GM19467 (cell line): ENCODE measurements around the gene NFIB.

ENCODE experiments used
- ATAC-seq: cut with Tn5 transposase; IDR thresholded peaks from one replicate; pipeline ENCODE4 v1.9.1; 2021; ENCODE audit warnings: mild to moderate bottlenecking, moderate library complexity; ENCODE audit not compliant: unreplicated experiment

NFIB gene

GRCh38 chr9:14313951-14314423, at the start of gene NFIB:
Gene NFIB (minus strand): TSS chr9:14314141. CDS start chr9:14313511, 630 bp downstream.
- no peak for ATAC-seq

- ATAC-seq: no peak
Measured at GRCh38 chr9:14362175-14362574, 48.2 kb upstream of the NFIB start.

GRCh38 chr9:14361074-14361473, 47.1 kb upstream of the NFIB start:
- no peak for ATAC-seq

GRCh38 chr9:14358523-14358922, 44.6 kb upstream of the NFIB start:
- ATAC-seq: no peak

- no peak for ATAC-seq
Measured at GRCh38 chr9:14356351-14357265, 42.7 kb upstream of the NFIB start.

- no peak for ATAC-seq
Measured at GRCh38 chr9:14354201-14354600, 40.3 kb upstream of the NFIB start.

- peak; percentile 90 for ATAC-seq
Measured at GRCh38 chr9:14353222-14354056, 39.5 kb upstream of the NFIB start.

GRCh38 chr9:14352503-14352902, 38.6 kb upstream of the NFIB start:
- ATAC-seq: no peak

- no peak for ATAC-seq
Measured at GRCh38 chr9:14351221-14351836, 37.4 kb upstream of the NFIB start.

GRCh38 chr9:14350754-14351153, 36.8 kb upstream of the NFIB start:
- ATAC-seq: no peak

- ATAC-seq: no peak
Measured at GRCh38 chr9:14350349-14350728, 36.4 kb upstream of the NFIB start.

GRCh38 chr9:14349447-14350348, 35.8 kb upstream of the NFIB start:
- no peak for ATAC-seq

- no peak for ATAC-seq
Measured at GRCh38 chr9:14349146-14349446, 35.2 kb upstream of the NFIB start.

GRCh38 chr9:14348373-14349145, 34.6 kb upstream of the NFIB start:
- no peak for ATAC-seq

- ATAC-seq: no peak
Measured at GRCh38 chr9:14348123-14348372, 34.1 kb upstream of the NFIB start.

- ATAC-seq: no peak
Measured at GRCh38 chr9:14347406-14348122, 33.6 kb upstream of the NFIB start.

- ATAC-seq: no peak
Measured at GRCh38 chr9:14346811-14347405, 33.0 kb upstream of the NFIB start.

GRCh38 chr9:14346231-14346791, 32.4 kb upstream of the NFIB start:
- ATAC-seq: no peak
